GM10266 (cell line): ENCODE results near the gene CACNA2D3.

ENCODE experiments used
- DNase-seq: peaks from one replicate; pipeline ENCODE4 v3.0.0; 2012; ENCODE audit errors: extremely low spot score
- TF ChIP-seq, protein P1 (sequence below): IDR thresholded peaks from 2 replicates; pipeline ENCODE4 v1.5.1; 2012; ENCODE audit warnings: mild to moderate bottlenecking, low read depth; ENCODE audit not compliant: control insufficient read depth, insufficient read depth; ENCODE audit errors: missing control alignments

Gene CACNA2D3

DNA sequence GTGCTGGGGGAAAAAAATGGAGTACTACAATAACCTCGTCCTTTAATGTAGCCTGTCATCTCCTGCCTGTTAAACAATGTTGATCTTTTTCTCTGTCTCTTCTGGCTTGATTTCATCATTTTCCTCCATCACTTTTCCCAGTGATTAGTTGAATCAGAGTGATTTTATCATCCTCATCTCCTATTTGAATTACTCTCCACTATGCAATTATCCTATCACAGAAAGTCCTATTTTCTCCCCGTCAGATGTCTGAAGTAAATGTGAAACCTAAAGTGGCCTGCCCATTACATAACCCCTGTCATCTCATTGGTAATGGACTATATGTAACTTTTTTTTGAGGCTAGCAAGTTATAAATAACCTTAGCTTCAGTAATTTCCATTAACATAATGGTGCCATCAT lies 201.8 kb downstream of the CACNA2D3 start:
- TF ChIP-seq, protein P1, sequence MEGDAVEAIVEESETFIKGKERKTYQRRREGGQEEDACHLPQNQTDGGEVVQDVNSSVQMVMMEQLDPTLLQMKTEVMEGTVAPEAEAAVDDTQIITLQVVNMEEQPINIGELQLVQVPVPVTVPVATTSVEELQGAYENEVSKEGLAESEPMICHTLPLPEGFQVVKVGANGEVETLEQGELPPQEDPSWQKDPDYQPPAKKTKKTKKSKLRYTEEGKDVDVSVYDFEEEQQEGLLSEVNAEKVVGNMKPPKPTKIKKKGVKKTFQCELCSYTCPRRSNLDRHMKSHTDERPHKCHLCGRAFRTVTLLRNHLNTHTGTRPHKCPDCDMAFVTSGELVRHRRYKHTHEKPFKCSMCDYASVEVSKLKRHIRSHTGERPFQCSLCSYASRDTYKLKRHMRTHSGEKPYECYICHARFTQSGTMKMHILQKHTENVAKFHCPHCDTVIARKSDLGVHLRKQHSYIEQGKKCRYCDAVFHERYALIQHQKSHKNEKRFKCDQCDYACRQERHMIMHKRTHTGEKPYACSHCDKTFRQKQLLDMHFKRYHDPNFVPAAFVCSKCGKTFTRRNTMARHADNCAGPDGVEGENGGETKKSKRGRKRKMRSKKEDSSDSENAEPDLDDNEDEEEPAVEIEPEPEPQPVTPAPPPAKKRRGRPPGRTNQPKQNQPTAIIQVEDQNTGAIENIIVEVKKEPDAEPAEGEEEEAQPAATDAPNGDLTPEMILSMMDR = no peak
- DNase-seq = no peak

- TF ChIP-seq, protein P1 = no peak
- no peak for DNase-seq
Observed at GRCh38 chr3:54326951-54327350, 204.6 kb downstream of the CACNA2D3 start.

- TF ChIP-seq, protein P1 = no peak
- no peak for DNase-seq
Observed at GRCh38 chr3:54331341-54331740, 209.0 kb downstream of the CACNA2D3 start.

GRCh38 chr3:54337846-54338245 lies 215.5 kb downstream of the CACNA2D3 start:
- DNase-seq = no peak
- TF ChIP-seq, protein P1 = no peak

- TF ChIP-seq, protein P1 = no peak
- no peak for DNase-seq
Observed at GRCh38 chr3:54339608-54340007, 217.3 kb downstream of the CACNA2D3 start.

GRCh38 chr3:54341811-54342210 lies 219.5 kb downstream of the CACNA2D3 start:
- DNase-seq = no peak
- TF ChIP-seq, protein P1 = no peak

GRCh38 chr3:54342676-54343075 lies 220.3 kb downstream of the CACNA2D3 start:
- TF ChIP-seq, protein P1 = no peak

More at GRCh38 chr3:54342676-54343075, 220.3 kb downstream of the CACNA2D3 start:
- DNase-seq = no peak
